ENCODE measurements around the gene ANKS3. TPM values are rescaled to one million over a fixed set of nuclear protein-coding genes. Genes with fewer than 3 reads are reported as not detected.

The ANKS3 gene
- total and polyA plus RNA-seq, 4 donors = 6.3 to 79.5 (median 29.2) TPM

DNA sequence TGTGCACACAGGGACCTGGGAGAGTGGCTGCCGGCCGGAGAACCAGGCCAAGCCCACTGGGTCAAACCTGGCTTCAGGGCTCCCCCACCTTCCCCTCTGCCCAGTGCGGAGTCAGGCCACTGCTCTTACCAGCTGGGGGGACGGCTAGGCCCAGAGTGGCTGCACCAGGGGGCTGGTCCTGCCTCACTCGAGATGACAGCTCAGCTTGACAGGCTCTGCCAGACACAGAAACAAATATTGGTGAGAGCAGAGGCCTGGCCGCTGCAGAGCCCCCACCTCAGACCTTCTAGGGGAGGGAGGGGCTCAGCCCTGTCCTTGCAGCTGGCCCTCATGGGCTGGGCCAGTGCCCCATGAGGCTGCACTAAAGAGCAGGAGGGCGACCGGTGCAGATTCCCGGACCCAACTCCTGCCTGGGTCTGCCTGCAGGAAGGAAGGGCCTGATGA, 36.2 kb downstream of the ANKS3 start:
- no peaks in the 10 kb centered on the region for H3K27me3 ChIP-seq (ENCODE audit: control insufficient read depth in 1 of 2, insufficient read depth in 2 of 2, low read length in 1 of 2)
- ATAC-seq (ENCODE audit: low FRiP score) (no peak), DNase-seq (peak in 1 of 2 donors; percentile 24)
- H3K9me3 ChIP-seq (ENCODE audit: control insufficient read depth, low read length) = no peaks in the 10 kb centered on the region
- H3K4me3 ChIP-seq (ENCODE audit: low read length in 2 of 2) = no peak overlapping the region
- intact Hi-C loops (cut with DNase I) = no loop called here
- WGBS, 2 donors = 78 to 85% methylated on average over 9 of the region's 9 CpGs
- H3K27ac ChIP-seq (ENCODE audit: low read depth in 1 of 2, low read length in 2 of 2) = no peak overlapping the region
- peaks cover 0 to 13% of the 10 kb centered on the region in 2 donors for H3K36me3 ChIP-seq (ENCODE audit: control insufficient read depth in 1 of 2, insufficient read depth in 2 of 2, low read length in 1 of 2)
- H3K4me1 ChIP-seq (ENCODE audit: control insufficient read depth in 1 of 2, insufficient read depth in 2 of 2, low read length in 2 of 2) = no peaks in the 10 kb centered on the region

GRCh38 chr16:4696905-4697847, 36.9 kb downstream of the ANKS3 start:
- H3K36me3 ChIP-seq (ENCODE audit: control insufficient read depth in 1 of 2, insufficient read depth in 2 of 2, low read length in 1 of 2) = peaks cover 0 to 10% of the 10 kb centered on the region in 2 donors
- no peak overlapping the region for H3K27ac ChIP-seq (ENCODE audit: low read depth in 1 of 2, low read length in 2 of 2)
- H3K4me3 ChIP-seq (ENCODE audit: low read length in 2 of 2) = no peak overlapping the region
- ATAC-seq (ENCODE audit: low FRiP score) (no peak), DNase-seq (peak in 1 of 2 donors; percentile 75)
- H3K4me1 ChIP-seq (ENCODE audit: control insufficient read depth in 1 of 2, insufficient read depth in 2 of 2, low read length in 2 of 2) = no peaks in the 10 kb centered on the region
- H3K27me3 ChIP-seq (ENCODE audit: control insufficient read depth in 1 of 2, insufficient read depth in 2 of 2, low read length in 1 of 2) = no peaks in the 10 kb centered on the region
- intact Hi-C loops (cut with DNase I) = no loop called here
- no peaks in the 10 kb centered on the region for H3K9me3 ChIP-seq (ENCODE audit: control insufficient read depth, low read length)
- 78 to 80% methylated on average over 33 of the region's 33 CpGs for WGBS, 2 donors

DNA sequence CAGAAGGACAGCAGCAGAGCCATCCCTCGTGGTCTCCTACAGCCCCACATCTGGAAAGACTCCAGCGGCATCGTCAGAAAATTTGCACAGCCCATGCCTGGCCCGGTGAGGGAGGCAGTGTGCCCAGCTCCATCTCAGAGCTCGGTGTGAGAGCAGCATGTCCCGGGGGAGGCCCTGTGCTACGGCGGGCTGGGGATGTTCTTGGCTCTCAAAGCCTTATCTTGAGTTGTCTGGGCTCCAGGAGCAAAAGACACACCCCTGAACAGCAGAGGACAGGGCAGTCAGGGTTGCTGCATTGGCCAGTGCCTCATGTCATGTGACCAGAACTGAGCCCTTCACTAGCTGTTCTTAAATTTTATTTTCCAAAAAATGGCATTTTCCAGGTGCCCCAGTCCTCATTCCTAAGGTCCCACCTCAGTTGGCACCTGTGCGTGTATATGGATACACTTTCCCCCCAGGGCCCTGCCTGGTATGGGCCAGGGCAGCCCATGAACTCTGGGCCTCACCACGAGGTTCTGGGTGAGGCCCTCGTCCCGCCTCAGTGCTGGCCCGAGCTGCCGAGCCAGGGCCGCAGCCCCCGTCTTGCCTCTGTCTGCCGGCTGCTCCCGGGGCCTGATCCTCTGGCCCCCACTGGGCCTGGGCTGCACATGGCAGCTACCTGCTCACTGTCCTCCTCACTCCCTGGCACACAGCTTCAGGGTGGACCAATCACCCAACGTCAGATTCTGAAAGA, 37.7 kb downstream of the ANKS3 start:
- Histone ChIP-seq H3K4me1 (ENCODE audit: control insufficient read depth in 1 of 2, insufficient read depth in 2 of 2, low read length in 2 of 2) (no peaks in the 10 kb centered on the region), H3K27ac (ENCODE audit: low read depth in 1 of 2, low read length in 2 of 2) (no peak overlapping the region), H3K27me3 (ENCODE audit: control insufficient read depth in 1 of 2, insufficient read depth in 2 of 2, low read length in 1 of 2) (no peaks in the 10 kb centered on the region), H3K4me3 (ENCODE audit: low read length in 2 of 2) (no peak overlapping the region), H3K36me3 (ENCODE audit: control insufficient read depth in 1 of 2, insufficient read depth in 2 of 2, low read length in 1 of 2) (peaks cover 0 to 9% of the 10 kb centered on the region in 2 donors), H3K9me3 (ENCODE audit: control insufficient read depth, low read length) (no peaks in the 10 kb centered on the region)
- peak in 1 of 2 donors; percentile 77 for DNase-seq
- WGBS, 2 donors = 27 to 30% methylated on average over 19 of the region's 19 CpGs
- ATAC-seq (ENCODE audit: low FRiP score) = no peak
- intact Hi-C loops (cut with DNase I) = no loop called here

DNA sequence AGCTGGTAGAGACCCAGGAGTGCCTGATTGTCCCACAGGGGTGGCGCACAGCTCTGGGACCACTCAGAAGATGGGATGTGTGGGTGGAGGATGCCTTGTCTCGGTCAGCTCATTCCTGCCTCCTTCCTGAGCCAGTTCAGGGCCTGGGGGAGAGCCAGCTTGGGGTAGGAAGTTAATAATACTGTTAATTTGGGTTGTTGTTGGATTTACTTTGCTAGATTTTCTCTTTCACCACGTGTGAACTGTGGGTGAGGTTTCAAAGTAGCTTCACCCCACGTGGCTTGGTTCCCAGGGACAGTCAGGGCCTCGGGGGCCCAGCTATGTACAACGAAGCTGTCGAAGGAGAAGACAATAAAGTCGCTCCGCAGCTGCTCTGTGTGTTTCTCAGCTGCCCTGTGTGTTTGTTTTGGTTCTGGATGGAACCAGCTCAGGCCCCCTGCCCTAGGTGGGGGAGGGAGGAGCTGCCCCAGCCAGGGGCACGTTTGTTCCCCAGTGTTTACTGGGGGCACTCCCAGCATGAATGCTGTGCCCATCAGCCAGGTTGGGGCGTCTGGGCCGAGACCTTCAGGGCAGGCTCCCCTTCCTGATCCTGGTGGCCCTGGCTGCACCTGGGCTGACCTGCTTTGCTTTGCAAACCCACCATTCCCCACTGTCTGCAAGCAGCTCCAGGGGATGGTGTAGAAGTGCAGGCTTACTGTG, 38.4 kb downstream of the ANKS3 start:
- H3K27ac ChIP-seq (ENCODE audit: low read depth in 1 of 2, low read length in 2 of 2) = peak overlapping the region in 1 of 2 donors; percentile 3
- peaks cover 0 to 9% of the 10 kb centered on the region in 2 donors for H3K36me3 ChIP-seq (ENCODE audit: control insufficient read depth in 1 of 2, insufficient read depth in 2 of 2, low read length in 1 of 2)
- H3K9me3 ChIP-seq (ENCODE audit: control insufficient read depth, low read length) = no peaks in the 10 kb centered on the region
- ATAC-seq (ENCODE audit: low FRiP score) (no peak), DNase-seq (no peak)
- H3K4me3 ChIP-seq (ENCODE audit: low read length in 2 of 2) = no peak overlapping the region
- no peaks in the 10 kb centered on the region for H3K27me3 ChIP-seq (ENCODE audit: control insufficient read depth in 1 of 2, insufficient read depth in 2 of 2, low read length in 1 of 2)
- 33 to 34% methylated on average over 12 of the region's 12 CpGs for WGBS, 2 donors
- H3K4me1 ChIP-seq (ENCODE audit: control insufficient read depth in 1 of 2, insufficient read depth in 2 of 2, low read length in 2 of 2) = no peaks in the 10 kb centered on the region
- intact Hi-C loops (cut with DNase I) = no loop called here

DNA sequence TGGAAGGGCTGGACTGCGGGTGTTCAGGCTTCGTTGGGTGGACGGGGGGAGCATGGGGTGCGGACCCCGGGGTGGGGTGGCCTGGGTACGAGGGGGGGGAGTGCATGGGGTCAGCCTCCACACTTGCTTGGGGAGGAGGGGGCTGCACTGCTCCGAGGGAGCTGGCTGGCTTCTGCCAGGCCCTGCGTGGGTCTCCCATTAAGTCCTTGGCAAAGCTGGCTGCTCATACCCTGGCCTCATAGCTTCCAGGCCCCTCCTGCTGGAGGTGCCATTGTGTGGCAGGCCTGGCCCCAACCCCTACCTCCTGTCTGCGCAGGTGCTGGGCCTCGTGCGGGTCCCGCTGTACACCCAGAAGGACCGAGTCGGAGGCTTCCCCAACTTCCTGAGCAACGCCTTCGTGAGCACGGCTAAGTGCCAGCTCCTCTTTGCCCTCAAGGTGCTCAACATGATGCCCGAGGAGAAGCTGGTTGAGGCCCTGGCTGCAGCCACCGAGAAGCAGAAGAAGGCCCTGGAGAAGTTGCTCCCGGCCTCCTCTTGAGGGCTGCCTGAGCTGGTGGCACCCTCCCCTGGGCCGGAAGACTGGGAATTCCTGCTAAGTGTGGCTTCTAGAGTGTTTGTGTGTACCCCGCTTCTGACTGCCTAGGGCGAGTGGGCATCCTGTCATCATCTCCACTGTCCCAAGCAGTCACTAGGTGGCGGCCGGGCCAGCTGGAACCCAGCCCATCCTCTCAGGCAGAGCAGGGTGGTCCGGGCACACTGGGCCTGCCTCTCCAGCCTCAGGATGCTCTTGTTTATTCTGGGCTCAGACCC, 39.2 kb downstream of the ANKS3 start:
- no peak overlapping the region for H3K4me3 ChIP-seq (ENCODE audit: low read length in 2 of 2)
- intact Hi-C loops (cut with DNase I) = loop anchor here (5.0 kb wide), 3 partner anchors 78 to 262 kb away; partner anchors contain the start of genes SEC14L5 (in 1 of the 2) and UBALD1 (in 1 of the 2)
- H3K27ac ChIP-seq (ENCODE audit: low read depth in 1 of 2, low read length in 2 of 2) = peak overlapping the region in 1 of 2 donors; percentile 1
- H3K27me3 ChIP-seq (ENCODE audit: control insufficient read depth in 1 of 2, insufficient read depth in 2 of 2, low read length in 1 of 2) = no peaks in the 10 kb centered on the region
- peaks cover 0 to 5% of the 10 kb centered on the region in 2 donors for H3K36me3 ChIP-seq (ENCODE audit: control insufficient read depth in 1 of 2, insufficient read depth in 2 of 2, low read length in 1 of 2)
- ATAC-seq (ENCODE audit: low FRiP score) (no peak), DNase-seq (peak; percentile 49 to 83)
- 29 to 30% methylated on average over 26 of the region's 26 CpGs for WGBS, 2 donors
- no peaks in the 10 kb centered on the region for H3K4me1 ChIP-seq (ENCODE audit: control insufficient read depth in 1 of 2, insufficient read depth in 2 of 2, low read length in 2 of 2)
- H3K9me3 ChIP-seq (ENCODE audit: control insufficient read depth, low read length) = no peaks in the 10 kb centered on the region

DNA sequence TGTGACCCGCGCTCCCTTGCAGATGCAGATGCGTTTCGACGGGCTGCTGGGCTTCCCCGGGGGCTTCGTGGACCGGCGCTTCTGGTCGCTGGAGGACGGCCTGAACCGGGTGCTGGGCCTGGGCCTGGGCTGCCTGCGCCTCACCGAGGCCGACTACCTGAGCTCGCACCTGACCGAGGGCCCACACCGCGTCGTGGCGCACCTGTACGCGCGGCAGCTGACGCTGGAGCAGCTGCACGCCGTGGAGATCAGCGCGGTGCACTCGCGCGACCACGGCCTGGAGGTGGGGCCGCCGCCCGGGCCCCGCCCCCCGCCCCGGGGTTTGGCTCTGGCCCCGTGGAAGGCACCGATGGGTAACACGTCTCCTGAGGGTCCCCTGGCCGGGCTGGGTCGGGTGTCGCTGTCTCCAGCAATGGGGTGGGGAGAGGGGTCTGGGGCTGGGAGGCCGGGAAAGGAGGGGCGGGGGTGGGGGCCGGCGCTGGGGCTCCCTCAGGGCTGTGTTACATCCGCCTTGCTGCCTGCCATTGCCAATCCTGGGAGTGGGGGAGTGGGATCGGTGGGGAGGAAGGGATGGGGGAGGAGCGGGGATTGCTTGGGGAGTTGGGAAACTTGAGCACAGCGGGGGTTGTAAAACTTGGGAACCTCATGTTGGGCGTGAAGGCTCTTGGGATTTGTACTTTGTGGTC, 40.0 kb downstream of the ANKS3 start:
- ATAC-seq (ENCODE audit: low FRiP score) = peak; percentile 20
- Histone ChIP-seq H3K4me1 (ENCODE audit: control insufficient read depth in 1 of 2, insufficient read depth in 2 of 2, low read length in 2 of 2) (no peaks in the 10 kb centered on the region), H3K36me3 (ENCODE audit: control insufficient read depth in 1 of 2, insufficient read depth in 2 of 2, low read length in 1 of 2) (peaks cover 0 to 3% of the 10 kb centered on the region in 2 donors), H3K27me3 (ENCODE audit: control insufficient read depth in 1 of 2, insufficient read depth in 2 of 2, low read length in 1 of 2) (no peaks in the 10 kb centered on the region), H3K4me3 (ENCODE audit: low read length in 2 of 2) (peak overlapping the region; percentile 55 to 74), H3K27ac (ENCODE audit: low read depth in 1 of 2, low read length in 2 of 2) (peak overlapping the region in 1 of 2 donors; percentile 62), H3K9me3 (ENCODE audit: control insufficient read depth, low read length) (no peaks in the 10 kb centered on the region)
- DNase-seq = peak in 1 of 2 donors; percentile 44
- 1% methylated on average over 47 to 54 of the region's 54 CpGs for WGBS, 2 donors
- intact Hi-C loops (cut with DNase I) = loop anchor here (1.0 to 5.0 kb wide), 4 partner anchors 73 to 263 kb away; partner anchors contain the start of genes SEC14L5 (in 1 of the 2), UBALD1 (in 1 of the 2) and ZNF500 (in 1 of the 2)

DNA sequence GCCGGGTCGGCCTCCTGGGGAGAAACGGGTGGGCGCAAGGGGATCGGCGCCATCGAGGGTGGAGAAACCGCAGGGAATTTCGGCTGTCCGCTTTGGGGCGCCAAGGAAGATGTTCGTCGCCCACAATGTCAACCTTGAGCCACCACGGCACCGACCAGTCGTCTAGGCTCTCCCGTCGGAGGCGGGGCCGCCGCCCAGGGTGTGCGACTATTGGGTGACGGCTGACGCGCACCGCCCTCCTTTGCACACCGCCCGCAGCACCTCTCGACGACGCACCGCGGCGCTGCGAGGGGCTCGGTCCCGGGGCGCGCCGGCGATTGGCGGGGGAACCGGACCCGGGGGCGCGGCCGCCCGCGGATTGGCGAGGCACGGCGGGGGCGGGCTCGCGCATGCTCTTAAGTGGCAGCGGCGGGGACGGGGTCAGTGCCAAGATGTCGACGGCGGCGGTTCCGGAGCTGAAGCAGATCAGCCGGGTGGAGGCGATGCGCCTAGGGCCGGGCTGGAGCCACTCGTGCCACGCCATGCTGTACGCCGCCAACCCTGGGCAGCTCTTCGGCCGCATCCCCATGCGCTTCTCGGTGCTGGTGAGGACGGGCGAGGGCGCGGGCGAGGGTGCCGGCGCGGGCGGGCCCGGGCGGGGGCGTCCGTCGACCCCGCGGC, 40.6 kb downstream of the ANKS3 start, which contains the start of gene NUDT16L1:
Gene NUDT16L1 (plus strand): TSS at position 267 of the 660 bp plus-strand sequence. CDS start 165 bp downstream, at position 432.
- Histone ChIP-seq H3K4me1 (ENCODE audit: control insufficient read depth in 1 of 2, insufficient read depth in 2 of 2, low read length in 2 of 2) (no peaks in the 10 kb centered on the region), H3K36me3 (ENCODE audit: control insufficient read depth in 1 of 2, insufficient read depth in 2 of 2, low read length in 1 of 2) (peaks cover 0 to 3% of the 10 kb centered on the region in 2 donors), H3K9me3 (ENCODE audit: control insufficient read depth, low read length) (no peaks in the 10 kb centered on the region), H3K4me3 (ENCODE audit: low read length in 2 of 2) (peak within 1 kb of the TSS; percentile 55 to 74), H3K27me3 (ENCODE audit: control insufficient read depth in 1 of 2, insufficient read depth in 2 of 2, low read length in 1 of 2) (no peaks in the 10 kb centered on the region), H3K27ac (ENCODE audit: low read depth in 1 of 2, low read length in 2 of 2) (peak within 1 kb of the TSS in 1 of 2 donors; percentile 62)
- peak; percentile 98 to 99 for DNase-seq
- intact Hi-C loops (cut with DNase I) = loop anchor here (1.0 to 5.0 kb wide), 4 partner anchors 74 to 264 kb away; partner anchors contain the start of genes SEC14L5 (in 1 of the 2), UBALD1 (in 1 of the 2) and ZNF500 (in 1 of the 2)
- WGBS, 2 donors = 0% methylated on average over 63 to 91 of the region's 91 CpGs
- peak; percentile 95 for ATAC-seq (ENCODE audit: low FRiP score)
